ENCODE measurements around the gene LOXL1. TPM values are rescaled to one million over a fixed set of nuclear protein-coding genes. Genes with fewer than 3 reads are reported as not detected.

LOXL1 gene
- total and polyA plus RNA-seq, 2 of the 4 experiments (the other 2 are of a cell fraction): 148 to 332 TPM

DNA sequence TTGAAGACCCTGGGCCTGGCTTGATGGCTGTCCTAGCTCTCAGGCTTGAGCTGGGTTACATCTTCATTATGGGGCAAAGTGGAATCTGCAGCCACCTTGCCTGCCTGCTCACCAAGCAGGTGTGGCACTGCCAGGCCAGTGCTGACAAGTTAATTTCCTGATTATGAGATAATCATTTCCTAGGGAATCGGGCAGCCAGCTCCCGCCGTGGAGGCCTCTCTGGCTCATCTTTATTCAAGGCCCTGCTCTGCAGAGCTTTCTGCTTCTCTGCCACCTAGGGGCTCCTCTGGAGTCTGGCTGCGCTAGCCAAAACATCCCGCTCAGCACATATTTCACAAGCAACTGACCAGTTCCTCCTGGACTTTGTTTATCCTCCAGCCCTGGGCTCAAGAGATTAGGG, 9.9 kb downstream of the LOXL1 start:
- Histone ChIP-seq H3K9ac (ENCODE audit: low read depth, low read length) (peak overlapping the region; percentile 31), H3K4ac (ENCODE audit: low read depth, low read length) (peak overlapping the region; percentile 68; the same call in 1 of the 2 replicates), H2AK9ac (replicated peaks; ENCODE audit: low read depth, low read length, poor library complexity) (no peak overlapping the region), H3K9me3 (ENCODE audit: control insufficient read depth, insufficient read depth, low read length) (no peaks in the 10 kb centered on the region), H3K18ac (ENCODE audit: low read depth, low read length) (no peak overlapping the region), H3K36me3 (ENCODE audit: control insufficient read depth, insufficient read depth, low read length) (peaks cover 13% of the 10 kb centered on the region), H4K20me1 (ENCODE audit: insufficient read depth, low read length) (peaks cover 51% of the 10 kb centered on the region), H3K56ac (ENCODE audit: extremely low read depth, insufficient read depth, low read length) (no peak overlapping the region; the same call in 1 of the 2 replicates), H2AK5ac (ENCODE audit: low read depth, low read length) (peak overlapping the region; percentile 59; the same call in 1 of the 2 replicates), H3K14ac (replicated peaks; ENCODE audit: low read depth, low read length) (peak overlapping the region; percentile 60; the same call in 1 of the 2 replicates), H3K4me2 (ENCODE audit: low read depth, low read length) (peak overlapping the region; percentile 28; the same call in 1 of the 2 replicates), H2BK15ac (ENCODE audit: low read depth, low read length) (no peak overlapping the region), H2AFZ (replicated peaks; ENCODE audit: low read length, poor library complexity) (peak overlapping the region; percentile 34), H4K5ac (ENCODE audit: low read depth, low read length) (0 out of 2 replicates have a peak overlapping the region, but pooled peaks have one; percentile 20), H2BK5ac (ENCODE audit: low read depth, low read length, poor library complexity, severe bottlenecking) (peak overlapping the region; percentile 70), H2BK120ac (ENCODE audit: low read depth, low read length) (peak overlapping the region; percentile 47; the same call in 1 of the 2 replicates), H3K23ac (ENCODE audit: low read depth, low read length) (peak overlapping the region; percentile 78), H3K27ac (ENCODE audit: insufficient read depth, low read length) (peak overlapping the region; percentile 72), H2BK20ac (ENCODE audit: low read depth, low read length) (no peak overlapping the region), H3K4me1 (ENCODE audit: control insufficient read depth, insufficient read depth, low read length) (peaks cover 56% of the 10 kb centered on the region), H4K91ac (ENCODE audit: insufficient read depth, low read depth, low read length) (peak overlapping the region; percentile 64; the same call in 1 of the 2 replicates), H3K79me1 (ENCODE audit: low read depth in 1 of 2, low read length in 2 of 2) (peaks cover 65 to 100% of the 10 kb centered on the region in 2 experiments), H3K9me1 (ENCODE audit: insufficient read depth, low read length) (peaks cover 45% of the 10 kb centered on the region), H3K27me3 (ENCODE audit: control insufficient read depth, insufficient read depth, low read length) (no peaks in the 10 kb centered on the region), H3K4me3 (ENCODE audit: insufficient read depth, low read depth, low read length) (no peak overlapping the region), H4K8ac (ENCODE audit: low read depth in 2 of 2, low read length in 2 of 2) (peak overlapping the region in 1 of 2 experiments; percentile 78; a peak in 2 of 4 replicates)
- ATAC-seq (ENCODE audit: low read depth) (peak; percentile 63), DNase-seq (peak; percentile 83)
- CTCF ChIA-PET: interaction anchor here (0.8 to 1.6 kb wide), 8 partner anchors 8 to 62 kb away, joined by 3 to 6 read pairs (median 3); no protein-coding TSS in a partner anchor
- no TSS peak for BruUV-seq (replicated peaks)
- intact Hi-C loops (cut with micrococcal nuclease) (loop anchor here (2.0 kb wide), 1 partner anchor 61 kb away; no protein-coding TSS in a partner anchor), dilution Hi-C loops (cut with HindIII; ENCODE audit: low sequenced_read_pairs, unreplicated experiment) (no loop called here), in situ Hi-C loops (cut with MboI; ENCODE audit: low sequenced_read_pairs) (no loop called here)
- 8% methylated on average over 2 of the region's 5 CpGs; no CpG with 5 or more reads in 1 of the 2 experiments for WGBS, 2 experiments (ENCODE audit: extremely low coverage in 2 of 2, insufficient read length in 1 of 2)
- POLR2A ChIA-PET (ENCODE audit: unreplicated experiment): no interaction called here
- TF ChIP-seq RAD21 (IDR thresholded peaks at IDR 0.05; ENCODE audit: low read length) (peak; percentile 40), ELK1 (IDR thresholded peaks at IDR 0.05; ENCODE audit: borderline replicate concordance, low read depth, low read length) (no peak), NFE2L2 (IDR thresholded peaks at IDR 0.05; ENCODE audit: low read depth, low read length) (no peak), MAZ (IDR thresholded peaks at IDR 0.05; ENCODE audit: borderline replicate concordance, low read depth, low read length) (no peak), RFX5 (IDR thresholded peaks at IDR 0.05; ENCODE audit: low read depth, low read length) (no peak), USF2 (IDR thresholded peaks at IDR 0.05; ENCODE audit: low read depth, low read length) (no peak), CEBPB (IDR thresholded peaks at IDR 0.05; ENCODE audit: low read depth, low read length) (peak; percentile 43; the same call in 1 of the 2 replicates), MXI1 (IDR thresholded peaks at IDR 0.05; ENCODE audit: borderline replicate concordance, low read depth, low read length) (no peak), SMC3 (IDR thresholded peaks at IDR 0.05; ENCODE audit: low read depth, low read length) (peak; percentile 20; the same call in 1 of the 2 replicates), MAFK (IDR thresholded peaks at IDR 0.05; ENCODE audit: low read depth, low read length) (peak; percentile 76), FOS (IDR thresholded peaks at IDR 0.05; ENCODE audit: low read depth, low read length) (no peak), CHD1 (IDR thresholded peaks at IDR 0.05; ENCODE audit: low read depth, low read length) (no peak), RCOR1 (IDR thresholded peaks at IDR 0.05; ENCODE audit: insufficient replicate concordance, low read length) (no peak), POLR2A (IDR thresholded peaks at IDR 0.05; ENCODE audit: low read depth, low read length) (no peak)
- TF ChIP-seq, protein P1, sequence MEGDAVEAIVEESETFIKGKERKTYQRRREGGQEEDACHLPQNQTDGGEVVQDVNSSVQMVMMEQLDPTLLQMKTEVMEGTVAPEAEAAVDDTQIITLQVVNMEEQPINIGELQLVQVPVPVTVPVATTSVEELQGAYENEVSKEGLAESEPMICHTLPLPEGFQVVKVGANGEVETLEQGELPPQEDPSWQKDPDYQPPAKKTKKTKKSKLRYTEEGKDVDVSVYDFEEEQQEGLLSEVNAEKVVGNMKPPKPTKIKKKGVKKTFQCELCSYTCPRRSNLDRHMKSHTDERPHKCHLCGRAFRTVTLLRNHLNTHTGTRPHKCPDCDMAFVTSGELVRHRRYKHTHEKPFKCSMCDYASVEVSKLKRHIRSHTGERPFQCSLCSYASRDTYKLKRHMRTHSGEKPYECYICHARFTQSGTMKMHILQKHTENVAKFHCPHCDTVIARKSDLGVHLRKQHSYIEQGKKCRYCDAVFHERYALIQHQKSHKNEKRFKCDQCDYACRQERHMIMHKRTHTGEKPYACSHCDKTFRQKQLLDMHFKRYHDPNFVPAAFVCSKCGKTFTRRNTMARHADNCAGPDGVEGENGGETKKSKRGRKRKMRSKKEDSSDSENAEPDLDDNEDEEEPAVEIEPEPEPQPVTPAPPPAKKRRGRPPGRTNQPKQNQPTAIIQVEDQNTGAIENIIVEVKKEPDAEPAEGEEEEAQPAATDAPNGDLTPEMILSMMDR (conservative IDR thresholded peaks at IDR 0.05; ENCODE audit: low read depth, low read length): peak; percentile 60
